Panc1 (cell line): Measurements from ENCODE around the gene IFNG.

Experiments used
- POLR2AphosphoS5 ChIP-seq: IDR thresholded peaks from 2 replicates; pipeline ENCODE4 v1.6.1; 2012; ENCODE audit warnings: mild to moderate bottlenecking, low read depth, low read length, moderate library complexity
- REST ChIP-seq, 2 experiments: IDR thresholded peaks; 2 replicates each; pipeline ENCODE4 v1.6.1; 2011 to 2012; ENCODE audit warnings: low read depth in 2 of 2, control low read depth in 1 of 2, low read length in 1 of 2, mild to moderate bottlenecking in 1 of 2, moderate library complexity in 1 of 2; ENCODE audit not compliant: insufficient read depth in 1 of 2
- SIN3A ChIP-seq: IDR thresholded peaks from 2 replicates; pipeline ENCODE4 v1.6.1; 2012; ENCODE audit warnings: low read depth, mild to moderate bottlenecking, low read length, moderate library complexity, borderline replicate concordance; ENCODE audit not compliant: insufficient read depth
- TCF7L2 ChIP-seq: IDR thresholded peaks from 2 replicates; pipeline ENCODE4 v1.6.1; 2011; ENCODE audit warnings: mild to moderate bottlenecking, low read depth, low read length, inconsistent platforms
- TF ChIP-seq, protein P1 (sequence below): fragments of 450-650 bp; IDR thresholded peaks from 2 replicates; pipeline ENCODE4 v1.5.1; 2017; ENCODE audit warnings: mild to moderate bottlenecking

DNA sequence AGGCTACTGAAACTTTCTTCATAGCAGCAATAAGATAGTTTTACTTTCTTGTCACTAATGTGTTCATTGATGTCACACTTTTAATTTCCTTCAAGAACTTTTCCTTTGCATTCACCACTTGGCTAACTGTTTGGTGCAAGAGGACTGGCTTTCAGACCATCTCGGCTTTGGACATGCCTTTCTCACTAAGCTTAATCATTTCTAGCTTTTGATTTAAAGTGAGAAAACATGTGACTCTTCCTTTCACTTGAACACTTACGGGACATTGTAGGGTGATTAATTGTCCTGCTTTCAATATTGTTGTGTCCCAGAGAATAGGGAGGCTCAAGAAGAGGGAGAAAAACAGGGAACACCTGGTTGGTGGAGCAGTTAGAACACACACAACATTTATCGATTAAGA lies 41.9 kb downstream of the IFNG start:
- TF ChIP-seq, protein P1, sequence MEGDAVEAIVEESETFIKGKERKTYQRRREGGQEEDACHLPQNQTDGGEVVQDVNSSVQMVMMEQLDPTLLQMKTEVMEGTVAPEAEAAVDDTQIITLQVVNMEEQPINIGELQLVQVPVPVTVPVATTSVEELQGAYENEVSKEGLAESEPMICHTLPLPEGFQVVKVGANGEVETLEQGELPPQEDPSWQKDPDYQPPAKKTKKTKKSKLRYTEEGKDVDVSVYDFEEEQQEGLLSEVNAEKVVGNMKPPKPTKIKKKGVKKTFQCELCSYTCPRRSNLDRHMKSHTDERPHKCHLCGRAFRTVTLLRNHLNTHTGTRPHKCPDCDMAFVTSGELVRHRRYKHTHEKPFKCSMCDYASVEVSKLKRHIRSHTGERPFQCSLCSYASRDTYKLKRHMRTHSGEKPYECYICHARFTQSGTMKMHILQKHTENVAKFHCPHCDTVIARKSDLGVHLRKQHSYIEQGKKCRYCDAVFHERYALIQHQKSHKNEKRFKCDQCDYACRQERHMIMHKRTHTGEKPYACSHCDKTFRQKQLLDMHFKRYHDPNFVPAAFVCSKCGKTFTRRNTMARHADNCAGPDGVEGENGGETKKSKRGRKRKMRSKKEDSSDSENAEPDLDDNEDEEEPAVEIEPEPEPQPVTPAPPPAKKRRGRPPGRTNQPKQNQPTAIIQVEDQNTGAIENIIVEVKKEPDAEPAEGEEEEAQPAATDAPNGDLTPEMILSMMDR: no peak
- TF ChIP-seq POLR2AphosphoS5 (no peak), TCF7L2 (no peak), REST (IDR thresholded peaks at IDR 0.05; ENCODE audit: insufficient read depth in 1 of 2, low read depth in 2 of 2, low read length in 1 of 2) (no peak), SIN3A (no peak)
